WTC11 (cell line): Measurements from ENCODE around the gene MBP. TPM values are rescaled to one million over a fixed set of nuclear protein-coding genes. Genes with fewer than 3 reads are reported as not detected.

Experiments
- ATAC-seq: fragments of 200-7000 bp; cut with Tn5 transposase; 2 replicates; pipeline ENCODE4 v1.10.0; 2021; ENCODE audit warnings: mild to moderate bottlenecking, moderate library complexity
- CTCF ChIA-PET: fragments of 300-600 bp; sonication (Branson Sonifier 250); formaldehyde crosslinking; loops from one replicate; lab custom pipeline; 2021; ENCODE audit warnings: antibody characterized with exemption; lab: Charles Lee
- POLR2A ChIA-PET: fragments of 350-600 bp; sonication (Branson Sonifier 250); formaldehyde crosslinking; loops from one replicate; lab custom pipeline; 2021; ENCODE audit warnings: antibody characterized with exemption; lab: Charles Lee
- DNase-seq: peaks from one replicate; pipeline ENCODE4 v3.0.0; 2021; ENCODE audit warnings: low spot score
- H3K27ac Mint-ChIP-seq: 2 replicates; pipeline ENCODE4 v1.8.0; 2021; ENCODE audit warnings: mixed read lengths
- H3K27me3 Mint-ChIP-seq: 2 replicates; pipeline ENCODE4 v1.8.0; 2021; ENCODE audit warnings: low read depth, mild to moderate bottlenecking, moderate library complexity, mixed read lengths
- H3K36me3 Mint-ChIP-seq: 2 replicates; pipeline ENCODE4 v1.8.0; 2021; ENCODE audit warnings: mixed read lengths
- H3K4me1 Mint-ChIP-seq: 2 replicates; pipeline ENCODE4 v1.8.0; 2022; ENCODE audit warnings: mixed read lengths
- H3K4me3 Mint-ChIP-seq: 2 replicates; pipeline ENCODE4 v1.8.0; 2021; ENCODE audit warnings: mild to moderate bottlenecking, moderate library complexity, mixed read lengths
- H3K9me3 Mint-ChIP-seq: 2 replicates; pipeline ENCODE4 v1.8.0; 2021; ENCODE audit warnings: mixed read lengths
- ARID4B ChIP-seq: sonication (generic); formaldehyde crosslinking; IDR thresholded peaks from 2 replicates; pipeline ENCODE4 v1.8.0; 2023; ENCODE audit warnings: missing genetic modification reagents, mild to moderate bottlenecking, borderline replicate concordance
- CBFB ChIP-seq: sonication (generic); formaldehyde crosslinking; IDR thresholded peaks from 2 replicates; pipeline ENCODE4 v1.8.1; 2022; ENCODE audit warnings: mild to moderate bottlenecking, low read depth, missing genetic modification reagents
- CDX4 ChIP-seq: fragments of 250-450 bp; sonication (Bioruptor Pico); IDR thresholded peaks from 2 replicates; pipeline ENCODE4 v1.9.0; 2021; ENCODE audit warnings: moderate library complexity, mild to moderate bottlenecking, inconsistent platforms, borderline replicate concordance
- ERG ChIP-seq: fragments of 250-450 bp; sonication (Bioruptor Pico); IDR thresholded peaks from 2 replicates; pipeline ENCODE4 v1.8.0; 2021; ENCODE audit warnings: mild to moderate bottlenecking
- FOXP4 ChIP-seq: sonication (generic); formaldehyde crosslinking; IDR thresholded peaks from 2 replicates; pipeline ENCODE4 v1.8.0; 2022; ENCODE audit warnings: mild to moderate bottlenecking, missing genetic modification reagents
- GABPB1 ChIP-seq: sonication (generic); formaldehyde crosslinking; IDR thresholded peaks from 2 replicates; pipeline ENCODE4 v1.8.1; 2023; ENCODE audit warnings: mild to moderate bottlenecking, missing genetic modification reagents
- GTF2I ChIP-seq: fragments of 250-450 bp; sonication (Bioruptor Pico); conservative IDR thresholded peaks from 2 replicates; pipeline ENCODE4 v1.4.0; 2021; ENCODE audit warnings: mild to moderate bottlenecking
- HMGA2 ChIP-seq: fragments of 250-450 bp; sonication (Bioruptor Pico); IDR thresholded peaks from 2 replicates; pipeline ENCODE4 v1.4.0; 2021; ENCODE audit warnings: mild to moderate bottlenecking, moderate library complexity
- NR2C2 ChIP-seq: sonication (generic); formaldehyde crosslinking; IDR thresholded peaks from 2 replicates; pipeline ENCODE4 v1.8.0; 2022; ENCODE audit warnings: mild to moderate bottlenecking, missing genetic modification reagents
- TEAD4 ChIP-seq: sonication (generic); formaldehyde crosslinking; IDR thresholded peaks from 2 replicates; pipeline ENCODE4 v1.8.0; 2022; ENCODE audit warnings: mild to moderate bottlenecking, missing genetic modification reagents
- ZNF138 ChIP-seq: sonication (generic); formaldehyde crosslinking; conservative IDR thresholded peaks from 2 replicates; pipeline ENCODE4 v1.8.1; 2022; ENCODE audit warnings: mild to moderate bottlenecking, moderate library complexity, missing genetic modification reagents
- ZNF423 ChIP-seq: fragments of 250-450 bp; sonication (Bioruptor Pico); IDR thresholded peaks from 2 replicates; pipeline ENCODE4 v2.1.2; 2022; ENCODE audit warnings: mild to moderate bottlenecking, moderate library complexity
- total RNA-seq: library from RNA; stranded (reverse); gene quantifications from 3 replicates; pipeline ENCODE4 v1.2.3, GENCODE V29; 2021
- TF ChIP-seq, protein P1 (sequence below): sonication (generic); formaldehyde crosslinking; IDR thresholded peaks from 2 replicates; pipeline ENCODE4 v1.8.0; 2023; ENCODE audit warnings: mild to moderate bottlenecking, missing genetic modification reagents
- TF ChIP-seq, protein P2 (sequence below): fragments of 250-450 bp; sonication (Bioruptor Pico); IDR thresholded peaks from 2 replicates; pipeline ENCODE4 v1.9.0; 2021; ENCODE audit warnings: mild to moderate bottlenecking, borderline replicate concordance
- TF ChIP-seq, protein P3 (sequence below): sonication (generic); formaldehyde crosslinking; IDR thresholded peaks from 2 replicates; pipeline ENCODE4 v1.8.1; 2023; ENCODE audit warnings: mild to moderate bottlenecking, missing genetic modification reagents
- TF ChIP-seq, protein P4 (sequence below): sonication (generic); formaldehyde crosslinking; IDR thresholded peaks from 2 replicates; pipeline ENCODE4 v1.8.1; 2022; ENCODE audit warnings: mild to moderate bottlenecking, moderate library complexity, missing genetic modification reagents

The MBP gene
- total RNA-seq, 1 experiment from 2014 or later = 19.6 TPM

GRCh38 chr18:76962851-76963250, 169.7 kb downstream of the MBP start (continued):
- no peak for TF ChIP-seq ARID4B
- TF ChIP-seq, all 79 proteins: peak for 0

DNA sequence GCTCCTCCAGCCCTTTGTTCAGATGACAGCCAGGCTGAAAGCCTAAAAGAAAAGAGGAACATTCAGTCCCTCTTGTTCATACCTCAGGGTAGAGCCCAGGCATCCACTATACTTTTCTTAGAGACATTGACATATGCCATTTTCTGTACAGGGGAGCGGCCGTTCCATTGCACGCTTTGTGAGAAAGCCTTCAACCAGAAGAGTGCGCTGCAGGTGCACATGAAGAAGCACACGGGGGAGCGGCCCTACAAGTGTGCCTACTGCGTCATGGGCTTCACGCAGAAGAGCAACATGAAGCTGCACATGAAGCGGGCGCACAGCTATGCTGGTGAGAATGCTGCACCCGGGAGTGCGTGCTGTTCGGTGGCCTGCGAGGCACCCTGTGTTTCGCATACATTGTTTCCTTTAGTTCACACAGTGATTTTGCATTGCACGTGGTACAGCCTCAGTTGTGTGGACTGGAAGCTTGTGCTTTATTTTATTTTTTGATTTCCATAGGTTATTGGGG, 172.0 kb downstream of the MBP start:
- peak; percentile 55 for ATAC-seq
- Mint-ChIP-seq H3K27me3 (no peaks in the 10 kb centered on the region), H3K4me1 (0 out of 2 replicates have a peak, but pooled peaks cover 2% of the 10 kb centered on the region), H3K27ac (0 out of 2 replicates have a peak overlapping the region, but pooled peaks have one; percentile 19), H3K36me3 (peaks cover 52% of the 10 kb centered on the region), H3K4me3 (no peak overlapping the region), H3K9me3 (no peaks in the 10 kb centered on the region)
- ChIA-PET CTCF (interaction anchor here (0.5 to 2.1 kb wide), 5 partner anchors 23 to 96 kb away, joined by 3 to 6 read pairs (median 4); no protein-coding TSS in a partner anchor), POLR2A (no interaction called here)
- no peak for TF ChIP-seq NR2C2 (CRISPR knock-in tag)
- no peak for TF ChIP-seq HMGA2 (CRISPR knock-in tag)
- TF ChIP-seq ZNF423 (CRISPR knock-in tag) = no peak
- TF ChIP-seq, protein P1, sequence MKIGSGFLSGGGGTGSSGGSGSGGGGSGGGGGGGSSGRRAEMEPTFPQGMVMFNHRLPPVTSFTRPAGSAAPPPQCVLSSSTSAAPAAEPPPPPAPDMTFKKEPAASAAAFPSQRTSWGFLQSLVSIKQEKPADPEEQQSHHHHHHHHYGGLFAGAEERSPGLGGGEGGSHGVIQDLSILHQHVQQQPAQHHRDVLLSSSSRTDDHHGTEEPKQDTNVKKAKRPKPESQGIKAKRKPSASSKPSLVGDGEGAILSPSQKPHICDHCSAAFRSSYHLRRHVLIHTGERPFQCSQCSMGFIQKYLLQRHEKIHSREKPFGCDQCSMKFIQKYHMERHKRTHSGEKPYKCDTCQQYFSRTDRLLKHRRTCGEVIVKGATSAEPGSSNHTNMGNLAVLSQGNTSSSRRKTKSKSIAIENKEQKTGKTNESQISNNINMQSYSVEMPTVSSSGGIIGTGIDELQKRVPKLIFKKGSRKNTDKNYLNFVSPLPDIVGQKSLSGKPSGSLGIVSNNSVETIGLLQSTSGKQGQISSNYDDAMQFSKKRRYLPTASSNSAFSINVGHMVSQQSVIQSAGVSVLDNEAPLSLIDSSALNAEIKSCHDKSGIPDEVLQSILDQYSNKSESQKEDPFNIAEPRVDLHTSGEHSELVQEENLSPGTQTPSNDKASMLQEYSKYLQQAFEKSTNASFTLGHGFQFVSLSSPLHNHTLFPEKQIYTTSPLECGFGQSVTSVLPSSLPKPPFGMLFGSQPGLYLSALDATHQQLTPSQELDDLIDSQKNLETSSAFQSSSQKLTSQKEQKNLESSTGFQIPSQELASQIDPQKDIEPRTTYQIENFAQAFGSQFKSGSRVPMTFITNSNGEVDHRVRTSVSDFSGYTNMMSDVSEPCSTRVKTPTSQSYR (CRISPR knock-in tag) = no peak
- TF ChIP-seq, protein P2, sequence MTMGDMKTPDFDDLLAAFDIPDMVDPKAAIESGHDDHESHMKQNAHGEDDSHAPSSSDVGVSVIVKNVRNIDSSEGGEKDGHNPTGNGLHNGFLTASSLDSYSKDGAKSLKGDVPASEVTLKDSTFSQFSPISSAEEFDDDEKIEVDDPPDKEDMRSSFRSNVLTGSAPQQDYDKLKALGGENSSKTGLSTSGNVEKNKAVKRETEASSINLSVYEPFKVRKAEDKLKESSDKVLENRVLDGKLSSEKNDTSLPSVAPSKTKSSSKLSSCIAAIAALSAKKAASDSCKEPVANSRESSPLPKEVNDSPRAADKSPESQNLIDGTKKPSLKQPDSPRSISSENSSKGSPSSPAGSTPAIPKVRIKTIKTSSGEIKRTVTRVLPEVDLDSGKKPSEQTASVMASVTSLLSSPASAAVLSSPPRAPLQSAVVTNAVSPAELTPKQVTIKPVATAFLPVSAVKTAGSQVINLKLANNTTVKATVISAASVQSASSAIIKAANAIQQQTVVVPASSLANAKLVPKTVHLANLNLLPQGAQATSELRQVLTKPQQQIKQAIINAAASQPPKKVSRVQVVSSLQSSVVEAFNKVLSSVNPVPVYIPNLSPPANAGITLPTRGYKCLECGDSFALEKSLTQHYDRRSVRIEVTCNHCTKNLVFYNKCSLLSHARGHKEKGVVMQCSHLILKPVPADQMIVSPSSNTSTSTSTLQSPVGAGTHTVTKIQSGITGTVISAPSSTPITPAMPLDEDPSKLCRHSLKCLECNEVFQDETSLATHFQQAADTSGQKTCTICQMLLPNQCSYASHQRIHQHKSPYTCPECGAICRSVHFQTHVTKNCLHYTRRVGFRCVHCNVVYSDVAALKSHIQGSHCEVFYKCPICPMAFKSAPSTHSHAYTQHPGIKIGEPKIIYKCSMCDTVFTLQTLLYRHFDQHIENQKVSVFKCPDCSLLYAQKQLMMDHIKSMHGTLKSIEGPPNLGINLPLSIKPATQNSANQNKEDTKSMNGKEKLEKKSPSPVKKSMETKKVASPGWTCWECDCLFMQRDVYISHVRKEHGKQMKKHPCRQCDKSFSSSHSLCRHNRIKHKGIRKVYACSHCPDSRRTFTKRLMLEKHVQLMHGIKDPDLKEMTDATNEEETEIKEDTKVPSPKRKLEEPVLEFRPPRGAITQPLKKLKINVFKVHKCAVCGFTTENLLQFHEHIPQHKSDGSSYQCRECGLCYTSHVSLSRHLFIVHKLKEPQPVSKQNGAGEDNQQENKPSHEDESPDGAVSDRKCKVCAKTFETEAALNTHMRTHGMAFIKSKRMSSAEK (CRISPR knock-in tag) = no peak
- TF ChIP-seq TEAD4 (CRISPR knock-in tag) = no peak
- no peak for TF ChIP-seq GABPB1 (CRISPR knock-in tag)
- TF ChIP-seq, protein P3, sequence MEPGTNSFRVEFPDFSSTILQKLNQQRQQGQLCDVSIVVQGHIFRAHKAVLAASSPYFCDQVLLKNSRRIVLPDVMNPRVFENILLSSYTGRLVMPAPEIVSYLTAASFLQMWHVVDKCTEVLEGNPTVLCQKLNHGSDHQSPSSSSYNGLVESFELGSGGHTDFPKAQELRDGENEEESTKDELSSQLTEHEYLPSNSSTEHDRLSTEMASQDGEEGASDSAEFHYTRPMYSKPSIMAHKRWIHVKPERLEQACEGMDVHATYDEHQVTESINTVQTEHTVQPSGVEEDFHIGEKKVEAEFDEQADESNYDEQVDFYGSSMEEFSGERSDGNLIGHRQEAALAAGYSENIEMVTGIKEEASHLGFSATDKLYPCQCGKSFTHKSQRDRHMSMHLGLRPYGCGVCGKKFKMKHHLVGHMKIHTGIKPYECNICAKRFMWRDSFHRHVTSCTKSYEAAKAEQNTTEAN = no peak
- TF ChIP-seq, protein P4, sequence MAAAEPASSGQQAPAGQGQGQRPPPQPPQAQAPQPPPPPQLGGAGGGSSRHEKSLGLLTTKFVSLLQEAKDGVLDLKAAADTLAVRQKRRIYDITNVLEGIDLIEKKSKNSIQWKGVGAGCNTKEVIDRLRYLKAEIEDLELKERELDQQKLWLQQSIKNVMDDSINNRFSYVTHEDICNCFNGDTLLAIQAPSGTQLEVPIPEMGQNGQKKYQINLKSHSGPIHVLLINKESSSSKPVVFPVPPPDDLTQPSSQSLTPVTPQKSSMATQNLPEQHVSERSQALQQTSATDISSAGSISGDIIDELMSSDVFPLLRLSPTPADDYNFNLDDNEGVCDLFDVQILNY (CRISPR knock-in tag) = no peak
- TF ChIP-seq CBFB = no peak
- TF ChIP-seq ZNF138 (CRISPR knock-in tag) = no peak
- no peak for TF ChIP-seq CDX4
- TF ChIP-seq GTF2I (CRISPR knock-in tag) = no peak
- TF ChIP-seq ERG = no peak
- TF ChIP-seq FOXP4 (CRISPR knock-in tag) = no peak
- no peak for DNase-seq
